Lower leg skin (tissue), 4 donors: ENCODE data around the gene NAE1. TPM values are rescaled to one million over a fixed set of nuclear protein-coding genes. Genes with fewer than 3 reads are reported as not detected.
"Not testable (repeated sequence)": the region's sequence is repeated elsewhere in the genome, so short reads cannot be mapped to it uniquely, and the experiment has no call there.

ENCODE experiments used
- DNase-seq, 2 donors: peaks; one replicate each; pipeline ENCODE4 v3.0.0-alpha.2; 2019; ENCODE audit warnings: low spot score in 2 of 2
- H3K4me3 ChIP-seq: fragments of 200-600 bp; sonication (generic); 2 replicates; pipeline ENCODE4 v1.5.1; 2017; ENCODE audit warnings: mild to moderate bottlenecking, low read depth; ENCODE audit not compliant: poor library complexity, severe bottlenecking
- CTCF ChIP-seq, 3 donors: fragments of 450-650 bp; IDR thresholded peaks; one replicate each; pipeline ENCODE4 v1.5.1; 2016; ENCODE audit warnings: antibody characterized with exemption in 3 of 3, mild to moderate bottlenecking in 3 of 3, moderate library complexity in 2 of 3
- POLR2A ChIP-seq, 2 donors: fragments of 450-650 bp; IDR thresholded peaks; one replicate each; pipeline ENCODE4 v1.6.1; 2016 to 2017; ENCODE audit warnings: antibody characterized with exemption in 2 of 2, mild to moderate bottlenecking in 1 of 2, moderate library complexity in 1 of 2
- WGBS, 2 donors: methylation state at CpG; one replicate each; pipeline ENCODE4 v1.1.5; 2018; 5-methylcytosine and 5-hydroxymethylcytosine counted together
- intact Hi-C: fragments of 100-400 bp; cut with DNase I; formaldehyde crosslinking; loops from one replicate; pipeline ENCODE4 v1.15.0; 2023; ENCODE audit warnings: low total_unique reads
- total RNA-seq, 4 donors: library from RNA; depleted of rRNA; stranded (reverse); fragments of >200 nt; gene quantifications; one replicate each; pipeline ENCODE4 v1.1.0, GENCODE V29; 2016

The NAE1 gene
- total RNA-seq, 4 donors from 2014 or later, result 36.9 to 49.1 (median 41.3) TPM

- WGBS, 2 donors, result 52 to 55% methylated on average over 4 of the region's 4 CpGs
- intact Hi-C loops, result no loop called here
- TF ChIP-seq POLR2A (IDR thresholded peaks at IDR 0.05) (no peak), CTCF (IDR thresholded peaks at IDR 0.05) (no peak)
- DNase-seq, result no peak
- no peak overlapping the region for H3K4me3 ChIP-seq
Observed at GRCh38 chr16:66872559-66872942, 41.8 kb upstream of the NAE1 start.

GRCh38 chr16:66871840-66872239 lies 41.1 kb upstream of the NAE1 start:
- no peak for TF ChIP-seq CTCF (IDR thresholded peaks at IDR 0.05)
- WGBS, 2 donors, result 83 to 90% methylated on average over 3 of the region's 3 CpGs
- H3K4me3 ChIP-seq, result no peak overlapping the region
- intact Hi-C loops, result no loop called here
- DNase-seq, result no peak

GRCh38 chr16:66871363-66871762 lies 40.6 kb upstream of the NAE1 start:
- WGBS, 2 donors, result 96 to 100% methylated on average over 2 of the region's 2 CpGs
- DNase-seq, intact Hi-C loops, H3K4me3 ChIP-seq: not testable (repeated sequence)

- DNase-seq, result no peak
Observed at GRCh38 chr16:66869424-66869823, 38.6 kb upstream of the NAE1 start.

GRCh38 chr16:66863707-66864106 lies 32.9 kb upstream of the NAE1 start:
- TF ChIP-seq CTCF (IDR thresholded peaks at IDR 0.05) (no peak), POLR2A (IDR thresholded peaks at IDR 0.05) (no peak)
- intact Hi-C loops, result no loop called here
- H3K4me3 ChIP-seq, result no peak overlapping the region
- DNase-seq, result no peak

More at GRCh38 chr16:66869424-66869823, 38.6 kb upstream of the NAE1 start:
- WGBS, 2 donors, result 70 to 100% methylated on average over 1 of the region's 1 CpG
- H3K4me3 ChIP-seq, result no peak overlapping the region
- intact Hi-C loops, result loop anchor here (5.0 kb wide), 1 partner anchor 142 kb away; no protein-coding TSS in a partner anchor
- no peak for TF ChIP-seq POLR2A (IDR thresholded peaks at IDR 0.05)
- TF ChIP-seq CTCF (IDR thresholded peaks at IDR 0.05), result no peak

- intact Hi-C loops, result no loop called here
- DNase-seq, result no peak
- H3K4me3 ChIP-seq, result no peak overlapping the region
- 90 to 92% methylated on average over 8 of the region's 8 CpGs for WGBS, 2 donors
- TF ChIP-seq POLR2A (IDR thresholded peaks at IDR 0.05), result no peak
- no peak for TF ChIP-seq CTCF (IDR thresholded peaks at IDR 0.05)
Observed at GRCh38 chr16:66862023-66862520, 31.3 kb upstream of the NAE1 start.
